ENCODE data around the gene EBF3.

EBF3 gene

GRCh38 chr10:129950676-129951075 lies 13.4 kb downstream of the EBF3 start:
- Mint-ChIP-seq H3K4me1 (peaks cover 77% of the 10 kb centered on the region), H3K9me3 (peaks cover under 1% of the 10 kb centered on the region), H3K36me3 (ENCODE audit: low read depth) (no peaks in the 10 kb centered on the region), H3K4me3 (peak overlapping the region; percentile 48 to 66 (median 66)), H3K27ac (peak overlapping the region; percentile 55 to 84 (median 79)), H3K27me3 (ENCODE audit: low read depth) (peaks cover 37% of the 10 kb centered on the region)
- TF ChIP-seq, protein P1, sequence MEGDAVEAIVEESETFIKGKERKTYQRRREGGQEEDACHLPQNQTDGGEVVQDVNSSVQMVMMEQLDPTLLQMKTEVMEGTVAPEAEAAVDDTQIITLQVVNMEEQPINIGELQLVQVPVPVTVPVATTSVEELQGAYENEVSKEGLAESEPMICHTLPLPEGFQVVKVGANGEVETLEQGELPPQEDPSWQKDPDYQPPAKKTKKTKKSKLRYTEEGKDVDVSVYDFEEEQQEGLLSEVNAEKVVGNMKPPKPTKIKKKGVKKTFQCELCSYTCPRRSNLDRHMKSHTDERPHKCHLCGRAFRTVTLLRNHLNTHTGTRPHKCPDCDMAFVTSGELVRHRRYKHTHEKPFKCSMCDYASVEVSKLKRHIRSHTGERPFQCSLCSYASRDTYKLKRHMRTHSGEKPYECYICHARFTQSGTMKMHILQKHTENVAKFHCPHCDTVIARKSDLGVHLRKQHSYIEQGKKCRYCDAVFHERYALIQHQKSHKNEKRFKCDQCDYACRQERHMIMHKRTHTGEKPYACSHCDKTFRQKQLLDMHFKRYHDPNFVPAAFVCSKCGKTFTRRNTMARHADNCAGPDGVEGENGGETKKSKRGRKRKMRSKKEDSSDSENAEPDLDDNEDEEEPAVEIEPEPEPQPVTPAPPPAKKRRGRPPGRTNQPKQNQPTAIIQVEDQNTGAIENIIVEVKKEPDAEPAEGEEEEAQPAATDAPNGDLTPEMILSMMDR (IDR thresholded peaks at IDR 0.05; ENCODE audit: unreplicated experiment in 3 of 3) = no peak

DNA sequence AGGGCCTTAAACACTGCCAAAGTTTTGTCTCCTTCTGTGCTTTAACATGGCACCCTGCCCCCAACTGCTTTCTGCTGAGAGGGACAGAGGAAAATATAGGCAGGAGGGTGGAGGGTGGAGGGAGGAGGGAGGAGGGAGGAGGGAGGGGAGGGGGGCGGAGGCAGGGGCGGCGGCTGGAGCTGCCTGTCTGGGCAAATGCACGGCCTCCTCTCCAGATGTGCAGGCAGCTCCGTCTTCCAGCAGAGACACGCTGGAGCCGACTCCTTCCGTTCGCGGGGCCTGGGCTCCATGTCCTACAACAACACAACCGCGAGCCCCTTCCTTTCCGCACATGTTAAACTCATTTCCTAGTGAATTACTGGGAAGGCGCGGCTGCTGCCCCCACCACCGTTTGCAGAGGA lies 14.2 kb downstream of the EBF3 start:
- peaks cover 73% of the 10 kb centered on the region for H3K4me1 Mint-ChIP-seq
- H3K27ac Mint-ChIP-seq = peak overlapping the region; percentile 55 to 84 (median 79)
- TF ChIP-seq, protein P1 (IDR thresholded peaks at IDR 0.05; ENCODE audit: unreplicated experiment in 3 of 3) = no peak
- H3K36me3 Mint-ChIP-seq (ENCODE audit: low read depth) = no peaks in the 10 kb centered on the region
- H3K4me3 Mint-ChIP-seq = peak overlapping the region; percentile 65 to 80 (median 67)
- peaks cover 31% of the 10 kb centered on the region for H3K27me3 Mint-ChIP-seq (ENCODE audit: low read depth)
- peaks cover 3% of the 10 kb centered on the region for H3K9me3 Mint-ChIP-seq

DNA sequence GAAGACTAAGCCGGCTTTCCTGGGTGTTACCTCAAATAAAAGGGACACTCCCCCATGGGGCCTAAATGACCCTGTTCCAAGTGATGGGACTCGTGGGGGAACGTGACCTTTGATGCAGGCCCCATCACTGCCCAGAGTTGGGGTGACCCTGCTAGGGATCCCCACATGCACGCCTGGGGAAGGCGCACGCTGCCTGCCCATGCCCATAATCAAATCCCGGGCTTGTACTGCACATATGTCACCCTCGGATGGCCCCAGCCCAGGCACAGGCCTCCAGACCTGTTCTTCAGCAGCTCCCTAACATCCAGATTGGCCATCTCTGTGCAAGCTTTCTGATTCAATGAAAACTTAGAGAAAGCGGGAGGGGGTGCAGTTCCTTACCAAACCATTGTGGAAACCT lies 14.7 kb downstream of the EBF3 start:
- H3K4me3 Mint-ChIP-seq = no peak overlapping the region
- TF ChIP-seq, protein P1 (IDR thresholded peaks at IDR 0.05; ENCODE audit: unreplicated experiment in 3 of 3) = no peak
- peaks cover 3% of the 10 kb centered on the region for H3K9me3 Mint-ChIP-seq
- no peaks in the 10 kb centered on the region for H3K36me3 Mint-ChIP-seq (ENCODE audit: low read depth)
- H3K27ac Mint-ChIP-seq = peak overlapping the region; percentile 55 to 84 (median 79)
- peaks cover 26% of the 10 kb centered on the region for H3K27me3 Mint-ChIP-seq (ENCODE audit: low read depth)
- peaks cover 73% of the 10 kb centered on the region for H3K4me1 Mint-ChIP-seq

DNA sequence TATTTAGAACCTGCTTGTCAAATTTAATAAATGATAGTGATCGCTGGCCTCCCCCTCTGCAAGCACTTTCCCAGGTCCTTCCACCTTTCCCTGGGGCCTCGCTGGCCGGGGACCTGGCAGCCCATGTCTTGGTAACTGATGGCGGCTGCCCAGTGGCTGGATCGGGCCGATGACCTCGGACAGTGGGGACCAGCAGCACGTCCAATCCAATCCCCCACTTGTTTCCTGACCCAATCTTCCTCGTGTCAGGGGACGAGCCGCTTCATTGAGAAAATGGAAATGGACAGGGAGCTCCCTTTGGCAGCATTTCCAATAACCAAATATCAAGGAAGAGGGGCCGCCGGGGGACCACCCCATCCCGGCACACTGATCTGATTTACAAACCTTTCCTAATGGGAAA lies 17.2 kb downstream of the EBF3 start:
- Mint-ChIP-seq H3K36me3 (ENCODE audit: low read depth) (no peaks in the 10 kb centered on the region), H3K9me3 (peaks cover 3% of the 10 kb centered on the region), H3K4me3 (no peak overlapping the region), H3K4me1 (peaks cover 71% of the 10 kb centered on the region), H3K27ac (peak overlapping the region in 2 of 3 experiments; percentile 68 to 74), H3K27me3 (ENCODE audit: low read depth) (peaks cover 23% of the 10 kb centered on the region)
- TF ChIP-seq, protein P1 (IDR thresholded peaks at IDR 0.05; ENCODE audit: unreplicated experiment in 3 of 3) = no peak

GRCh38 chr10:129945941-129946760 lies 17.9 kb downstream of the EBF3 start:
- H3K9me3 Mint-ChIP-seq = peaks cover 3% of the 10 kb centered on the region
- no peaks in the 10 kb centered on the region for H3K36me3 Mint-ChIP-seq (ENCODE audit: low read depth)
- TF ChIP-seq, protein P1 (IDR thresholded peaks at IDR 0.05; ENCODE audit: unreplicated experiment in 3 of 3) = no peak
- H3K4me3 Mint-ChIP-seq = peak overlapping the region; percentile 49 to 65 (median 59)
- H3K4me1 Mint-ChIP-seq = peaks cover 66% of the 10 kb centered on the region
- peaks cover 19% of the 10 kb centered on the region for H3K27me3 Mint-ChIP-seq (ENCODE audit: low read depth)
- peak overlapping the region; percentile 68 to 81 (median 74) for H3K27ac Mint-ChIP-seq

Data from nephron (organoid).